GM12878 (cell line): Measurements from ENCODE around the gene CD164L2. TPM values are rescaled to one million over a fixed set of nuclear protein-coding genes. Genes with fewer than 3 reads are reported as not detected.
A peak's percentile ranks its signal among the peaks of the same experiment; 100 is the strongest.

Experiments
- ATAC-seq: fragments of 200-7000 bp; cut with Tn5 transposase; 3 replicates; pipeline ENCODE4 v1.9.1; 2020; ENCODE audit warnings: mild to moderate bottlenecking, moderate library complexity
- BruUV-seq: library from RNA; stranded (reverse); fragments of 400-500 nt; replicated peaks from 2 replicates; lab custom pipeline; 2021; lab: Mats Ljungman, UMichigan
- CTCF ChIA-PET: fragments of 300-600 bp; sonication (Branson Sonifier 250); formaldehyde crosslinking; extraction: SDS; loops from one replicate; lab custom pipeline; 2021; ENCODE audit warnings: inconsistent platforms; lab: Yijun Ruan, JAX
- POLR2A ChIA-PET: fragments of 350-600 bp; formaldehyde crosslinking; extraction: SDS; loops from one replicate; lab custom pipeline; 2021; ENCODE audit warnings: inconsistent platforms; lab: Charles Lee
- RAD21 ChIA-PET: fragments of 300-600 bp; sonication (Branson Sonifier 250); formaldehyde crosslinking; loops from one replicate; lab custom pipeline; 2023; ENCODE audit warnings: antibody characterized with exemption; ENCODE audit not compliant: unreplicated experiment; lab: Charles Lee
- SMC1A ChIA-PET: fragments of 300-600 bp; sonication (Branson Sonifier 250); formaldehyde crosslinking; loops from one replicate; lab custom pipeline; 2023; ENCODE audit not compliant: unreplicated experiment, uncharacterized antibody; lab: Charles Lee
- DNase-seq: peaks from one replicate; pipeline ENCODE4 v3.0.0-alpha.2; 2011; ENCODE audit warnings: low read depth, low spot score
- FAIRE-seq: peaks from 3 replicates; lab custom pipeline; 2011; peaks lifted over from hg19 to GRCh38; lab: Jason Lieb, UNC
- H2AFZ ChIP-seq: 2 replicates; pipeline ENCODE4 v1.6.0; 2011; ENCODE audit warnings: low read depth, low read length, control low read depth; ENCODE audit not compliant: control insufficient read depth
- H3K27ac ChIP-seq: 2 replicates; pipeline ENCODE4 v1.5.1; 2011; ENCODE audit warnings: control low read depth; ENCODE audit not compliant: control insufficient read depth, insufficient read depth
- H3K27me3 ChIP-seq, 2 experiments: replicated peaks in 1 of 2; 2 replicates each; pipeline versions ENCODE4 v1.6.0 to v1.6.1; 2011; ENCODE audit warnings: low read length in 1 of 2; ENCODE audit not compliant: control insufficient read depth in 2 of 2, insufficient read depth in 2 of 2
- H3K36me3 ChIP-seq, 2 experiments: 2 replicates each; pipeline ENCODE4 v1.5.1; 2011; ENCODE audit warnings: low read length in 1 of 2; ENCODE audit not compliant: control insufficient read depth in 2 of 2, insufficient read depth in 2 of 2
- H3K4me1 ChIP-seq: 2 replicates; pipeline ENCODE4 v1.6.1; 2011; ENCODE audit warnings: mild to moderate bottlenecking, low read length, moderate library complexity, mixed read lengths; ENCODE audit not compliant: control insufficient read depth, insufficient read depth
- H3K4me2 ChIP-seq: 2 replicates; pipeline ENCODE4 v1.6.0; 2011; ENCODE audit warnings: control low read depth; ENCODE audit not compliant: control insufficient read depth, insufficient read depth
- H3K4me3 ChIP-seq: fragments of 200-600 bp; sonication (generic); 2 replicates; pipeline ENCODE4 v1.5.1; 2016
- H3K79me2 ChIP-seq: 2 replicates; pipeline ENCODE4 v1.6.0; 2011; ENCODE audit warnings: low read length; ENCODE audit not compliant: control insufficient read depth, insufficient read depth
- H3K9ac ChIP-seq: 2 replicates; pipeline ENCODE4 v1.8.0; 2011; ENCODE audit warnings: low read length, control low read depth, mixed read lengths; ENCODE audit not compliant: control insufficient read depth, insufficient read depth
- H3K9me3 ChIP-seq: replicated peaks from 3 replicates; pipeline ENCODE4 v1.5.1; 2011; ENCODE audit warnings: mild to moderate bottlenecking, low read length; ENCODE audit not compliant: control insufficient read depth, insufficient read depth
- H4K20me1 ChIP-seq: 2 replicates; pipeline ENCODE4 v1.6.0; 2011; ENCODE audit not compliant: control insufficient read depth, insufficient read depth
- IKZF2 ChIP-seq, 2 experiments: fragments of 450-650 bp; IDR thresholded peaks; 2 replicates each; pipeline ENCODE4 v1.6.1; 2017; ENCODE audit warnings: mild to moderate bottlenecking in 2 of 2, moderate library complexity in 2 of 2
- POLR2A ChIP-seq: IDR thresholded peaks from 2 replicates; pipeline ENCODE4 v1.6.1; 2011; ENCODE audit warnings: low read depth, mild to moderate bottlenecking, low read length
- POLR2AphosphoS2 ChIP-seq: IDR thresholded peaks from 2 replicates; pipeline ENCODE4 v1.6.1; 2011; ENCODE audit warnings: low read depth, mild to moderate bottlenecking, low read length, improper control_type of control experiment, moderate library complexity
- POU2F2 ChIP-seq: IDR thresholded peaks from 3 replicates; pipeline ENCODE4 v1.6.1; 2011; ENCODE audit warnings: low read depth, mild to moderate bottlenecking, low read length, borderline replicate concordance
- SMARCA5 ChIP-seq: fragments of 450-650 bp; IDR thresholded peaks from 2 replicates; pipeline ENCODE4 v1.6.1; 2017; ENCODE audit warnings: mild to moderate bottlenecking
- TCF3 ChIP-seq: IDR thresholded peaks from 2 replicates; pipeline ENCODE4 v1.6.1; 2012; ENCODE audit warnings: low read depth, mild to moderate bottlenecking, low read length, borderline replicate concordance; ENCODE audit not compliant: insufficient read depth
- WGBS: methylation state at CpG from one replicate; pipeline ENCODE4 v1.1.6; 2016; ENCODE audit warnings: low lambda C conversion rate; ENCODE audit not compliant: insufficient replicate concordance, insufficient coverage; ENCODE audit errors: missing lambda C conversion rate; 5-methylcytosine and 5-hydroxymethylcytosine counted together
- in situ Hi-C: fragments of 300-500 bp; cut with MboI; formaldehyde crosslinking; loops from 9 replicates; pipeline ENCODE4 v1.14.3; 2018; ENCODE audit warnings: mixed read lengths
- intact Hi-C: fragments of 100-400 bp; cut with micrococcal nuclease; formaldehyde crosslinking; loops from one replicate; pipeline ENCODE4 v1.14.2; 2022; ENCODE audit not compliant: unreplicated experiment
- polyA plus RNA-seq, 11 experiments: library from polyadenylated mRNA; depleted of rRNA in 4 of 11; unstranded in 6 of 11; stranded (reverse) in 5 of 11; fragments of >200 nt; fragmentation: Nextera tagmentation in 4 of 11; fragmentation: Illumina TruSeq in 1 of 11; extraction: Ambion mirVana in 4 of 11; extraction: Trizol in 1 of 11; gene quantifications; 1 replicate in 1 of 11; 2 replicates in 10 of 11; pipeline versions ENCODE4 v1.2.1 to v1.2.3, GENCODE V29; 2011 to 2016; ENCODE audit warnings: inconsistent platforms in 2 of 11, missing spikeins in 2 of 11, low read depth in 1 of 11
- total RNA-seq, 4 experiments: library from RNA; depleted of rRNA in 3 of 4; stranded (reverse); fragments of >200 nt in 3 of 4; fragmentation: Illumina TruSeq in 1 of 4; extraction: Trizol in 1 of 4; gene quantifications; 2 replicates each; pipeline versions ENCODE4 v1.2.1 to v1.2.3, GENCODE V29; 2013 to 2021

The CD164L2 gene
- total and polyA plus RNA-seq, 10 of the 15 experiments (the other 5 are each of a cell fraction or from before 2014, with no cell fraction given): not detected

GRCh38 chr1:27402349-27402754 is 19.2 kb upstream of the CD164L2 start (continued):
- 0 out of 2 replicates have a peak, but pooled peaks have one; percentile 37 for TF ChIP-seq POLR2A
- no peak for TF ChIP-seq TCF3
- TF ChIP-seq POU2F2: no peak
- no peak for TF ChIP-seq SMARCA5
- TF ChIP-seq, all 136 proteins: peak for 7

GRCh38 chr1:27400963-27401341 is 17.8 kb upstream of the CD164L2 start:
- TF ChIP-seq POLR2AphosphoS2 (peak; percentile 3; the same call in 1 of the 2 replicates), IKZF2 (IDR thresholded peaks at IDR 0.05) (no peak)
- in situ Hi-C loops: no loop called here
- WGBS: 90% methylated on average over 5 of the region's 5 CpGs

More at GRCh38 chr1:27400963-27401341, 17.8 kb upstream of the CD164L2 start:
- Histone ChIP-seq H3K4me2 (no peak overlapping the region), H3K27ac (no peak overlapping the region), H3K27me3 (no peaks in the 10 kb centered on the region), H3K9me3 (no peaks in the 10 kb centered on the region), H4K20me1 (no peaks in the 10 kb centered on the region), H3K36me3 (peaks cover 0 to under 1% of the 10 kb centered on the region in 2 experiments; a peak in 3 of 4 replicates), H3K4me3 (no peak overlapping the region), H3K9ac (no peak overlapping the region), H2AFZ (no peak overlapping the region), H3K4me1 (peaks cover 16% of the 10 kb centered on the region), H3K79me2 (no peaks in the 10 kb centered on the region)
- BruUV-seq: no TSS peak
- CTCF ChIA-PET: interaction anchor here (1.2 to 13.5 kb wide), 6 partner anchors 14 to 206 kb away, joined by 3 to 265 read pairs (median 15); partner anchors contain the start of gene AHDC1
- SMC1A ChIA-PET: interaction anchor here (0.7 to 2.4 kb wide), 3 partner anchors 12 to 269 kb away, joined by 3 to 9 read pairs (median 3); no protein-coding TSS in a partner anchor
- RAD21 ChIA-PET: interaction anchor here (3.6 kb wide), 1 partner anchor 205 kb away, joined by 34 read pairs; the partner anchor contains the start of gene AHDC1
- POLR2A ChIA-PET: interaction anchor here (0.6 kb wide), 1 partner anchor 107 kb away, joined by 4 read pairs; no protein-coding TSS in a partner anchor
- intact Hi-C loops: no loop called here
- FAIRE-seq (no peak), ATAC-seq (no peak), DNase-seq (no peak)
